ENCODE results near the gene RPUSD1.

DNA sequence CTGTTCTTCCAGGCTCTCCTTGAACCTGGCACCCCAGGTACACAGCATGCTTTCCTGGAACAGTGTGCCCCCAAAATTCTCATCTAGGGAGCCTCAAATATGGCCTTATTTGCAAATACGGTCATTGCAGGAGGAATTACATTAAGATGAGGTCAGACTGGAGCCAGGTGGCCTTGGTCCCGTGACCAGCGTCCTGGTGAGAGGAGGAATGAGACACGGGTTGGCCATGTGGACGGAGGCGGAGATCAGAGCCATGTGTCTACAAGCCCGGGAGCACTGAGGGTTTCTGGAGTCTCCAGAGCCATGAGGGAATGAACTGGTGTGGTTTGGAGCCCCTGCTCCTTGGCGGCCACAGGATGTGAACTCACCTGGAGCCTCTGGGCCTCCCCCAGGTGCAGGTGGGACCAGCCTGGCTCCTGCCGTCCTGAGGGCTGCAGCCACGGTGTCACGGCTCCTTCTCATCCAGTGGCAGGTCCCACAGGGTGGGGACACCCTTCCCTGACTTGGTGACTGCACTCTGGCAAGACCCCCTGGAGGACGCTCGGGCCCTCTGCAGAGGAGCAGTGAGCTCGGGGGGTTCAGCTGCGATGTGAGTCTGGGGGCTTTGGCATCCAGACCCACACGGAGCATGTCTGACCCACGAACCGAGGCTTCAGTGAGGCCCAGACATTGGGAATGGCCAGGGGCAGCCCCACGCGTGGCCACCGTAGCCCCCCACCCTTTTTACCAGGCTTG, 34.2 kb upstream of the RPUSD1 start:
- TF ChIP-seq GATA2 (IDR thresholded peaks at IDR 0.05; ENCODE audit: low read depth, low read length) = no peak
- no peak for TF ChIP-seq GATA3 (IDR thresholded peaks at IDR 0.05; ENCODE audit: low read depth, low read length)
